ENCODE data around the gene CEP131.
A peak's percentile ranks its signal among the peaks of the same experiment; 100 is the strongest.

The CEP131 gene

GRCh38 chr17:81153340-81153803, 69.4 kb downstream of the CEP131 start:
- TF ChIP-seq, protein P1, sequence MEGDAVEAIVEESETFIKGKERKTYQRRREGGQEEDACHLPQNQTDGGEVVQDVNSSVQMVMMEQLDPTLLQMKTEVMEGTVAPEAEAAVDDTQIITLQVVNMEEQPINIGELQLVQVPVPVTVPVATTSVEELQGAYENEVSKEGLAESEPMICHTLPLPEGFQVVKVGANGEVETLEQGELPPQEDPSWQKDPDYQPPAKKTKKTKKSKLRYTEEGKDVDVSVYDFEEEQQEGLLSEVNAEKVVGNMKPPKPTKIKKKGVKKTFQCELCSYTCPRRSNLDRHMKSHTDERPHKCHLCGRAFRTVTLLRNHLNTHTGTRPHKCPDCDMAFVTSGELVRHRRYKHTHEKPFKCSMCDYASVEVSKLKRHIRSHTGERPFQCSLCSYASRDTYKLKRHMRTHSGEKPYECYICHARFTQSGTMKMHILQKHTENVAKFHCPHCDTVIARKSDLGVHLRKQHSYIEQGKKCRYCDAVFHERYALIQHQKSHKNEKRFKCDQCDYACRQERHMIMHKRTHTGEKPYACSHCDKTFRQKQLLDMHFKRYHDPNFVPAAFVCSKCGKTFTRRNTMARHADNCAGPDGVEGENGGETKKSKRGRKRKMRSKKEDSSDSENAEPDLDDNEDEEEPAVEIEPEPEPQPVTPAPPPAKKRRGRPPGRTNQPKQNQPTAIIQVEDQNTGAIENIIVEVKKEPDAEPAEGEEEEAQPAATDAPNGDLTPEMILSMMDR (IDR thresholded peaks at IDR 0.05; ENCODE audit: low read length, missing control alignments): no peak
- H3K4me3 ChIP-seq (replicated peaks; ENCODE audit: low read depth, low read length): no peak overlapping the region
- peak; percentile 79 for DNase-seq (ENCODE audit: low read depth)

- DNase-seq (ENCODE audit: low read depth): no peak
- TF ChIP-seq, protein P1 (IDR thresholded peaks at IDR 0.05; ENCODE audit: low read length, missing control alignments): no peak
Observed at GRCh38 chr17:81152288-81152828, 70.4 kb downstream of the CEP131 start.

GRCh38 chr17:81151278-81151677, 71.5 kb downstream of the CEP131 start:
- no peak overlapping the region for H3K4me3 ChIP-seq (replicated peaks; ENCODE audit: low read depth, low read length)
- no peak for DNase-seq (ENCODE audit: low read depth)
- TF ChIP-seq, protein P1 (IDR thresholded peaks at IDR 0.05; ENCODE audit: low read length, missing control alignments): no peak

More at GRCh38 chr17:81152288-81152828, 70.4 kb downstream of the CEP131 start:
- H3K4me3 ChIP-seq (replicated peaks; ENCODE audit: low read depth, low read length): no peak overlapping the region

DNA sequence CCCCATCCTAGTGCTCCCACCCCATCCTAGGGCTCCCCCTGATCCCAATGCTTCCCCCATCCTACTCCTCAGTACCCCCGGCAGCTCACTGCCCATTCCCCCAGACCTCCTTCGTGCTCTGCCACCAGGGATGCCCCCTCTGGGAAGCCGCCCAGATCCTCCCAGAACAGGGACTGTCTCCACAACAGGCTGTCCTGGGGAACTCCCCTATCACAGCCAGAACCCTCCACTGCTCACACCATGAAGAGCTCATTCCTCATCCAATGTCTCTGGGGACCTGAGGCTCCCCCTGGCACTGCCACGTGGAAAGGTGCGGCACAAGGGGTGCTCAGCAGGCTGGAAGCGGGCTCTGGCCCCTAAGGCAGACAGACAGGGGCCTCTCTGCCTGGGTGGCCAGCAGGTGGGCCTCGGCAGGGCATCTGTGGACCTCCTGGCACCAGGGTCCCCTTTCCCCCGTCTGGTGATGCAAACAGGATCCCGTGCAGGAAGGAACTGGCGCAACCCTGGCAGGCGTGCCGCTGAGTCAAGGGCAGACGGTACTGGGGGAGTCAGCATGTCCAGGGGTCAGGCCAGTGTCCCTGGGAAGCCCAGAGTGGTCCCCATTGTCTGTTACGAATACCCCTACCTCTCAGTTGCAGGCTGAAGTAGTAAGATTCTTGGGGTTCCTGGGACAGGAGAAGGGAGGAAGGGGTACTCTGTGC, 72.2 kb downstream of the CEP131 start:
- TF ChIP-seq, protein P1 (IDR thresholded peaks at IDR 0.05; ENCODE audit: low read length, missing control alignments): no peak
- no peak for DNase-seq (ENCODE audit: low read depth)
- no peak overlapping the region for H3K4me3 ChIP-seq (replicated peaks; ENCODE audit: low read depth, low read length)

GRCh38 chr17:81148986-81149533, 73.7 kb downstream of the CEP131 start:
- H3K4me3 ChIP-seq (replicated peaks; ENCODE audit: low read depth, low read length): no peak overlapping the region

GRCh38 chr17:81148571-81148970, 74.2 kb downstream of the CEP131 start:
- no peak overlapping the region for H3K4me3 ChIP-seq (replicated peaks; ENCODE audit: low read depth, low read length)
- TF ChIP-seq, protein P1 (IDR thresholded peaks at IDR 0.05; ENCODE audit: low read length, missing control alignments): no peak
- DNase-seq (ENCODE audit: low read depth): no peak

More at GRCh38 chr17:81148986-81149533, 73.7 kb downstream of the CEP131 start:
- TF ChIP-seq, protein P1 (IDR thresholded peaks at IDR 0.05; ENCODE audit: low read length, missing control alignments): no peak
- no peak for DNase-seq (ENCODE audit: low read depth)

Data from fibroblast of pulmonary artery (primary cell).